Hepatocyte (in vitro differentiated cells): Measurements from ENCODE around the gene SPACA9. TPM values are rescaled to one million over a fixed set of nuclear protein-coding genes. Genes with fewer than 3 reads are reported as not detected.

Experiments used
- DNase-seq: peaks from one replicate; pipeline ENCODE4 v3.0.0-alpha.2; 2016; ENCODE audit warnings: low spot score
- H2AFZ ChIP-seq: fragments of 200-600 bp; sonication (generic); 2 replicates; pipeline ENCODE4 v1.6.0; 2016; ENCODE audit warnings: antibody characterized with exemption, mild to moderate bottlenecking
- H3K27ac ChIP-seq: fragments of 200-600 bp; sonication (generic); 2 replicates; pipeline ENCODE4 v1.5.1; 2016; ENCODE audit warnings: mild to moderate bottlenecking
- H3K27me3 ChIP-seq: fragments of 200-600 bp; sonication (generic); 2 replicates; pipeline ENCODE4 v1.6.1; 2016
- H3K36me3 ChIP-seq: fragments of 200-600 bp; sonication (generic); replicated peaks from 2 replicates; pipeline ENCODE4 v1.5.1; 2016; ENCODE audit warnings: low read depth; ENCODE audit not compliant: insufficient read depth
- H3K4me1 ChIP-seq: fragments of 200-600 bp; sonication (generic); 2 replicates; pipeline ENCODE4 v1.5.1; 2016; ENCODE audit warnings: mild to moderate bottlenecking, moderate library complexity; ENCODE audit not compliant: insufficient read depth
- H3K4me2 ChIP-seq: fragments of 200-600 bp; sonication (generic); 2 replicates; pipeline ENCODE4 v1.6.0; 2016
- H3K4me3 ChIP-seq: fragments of 200-600 bp; sonication (generic); 2 replicates; pipeline ENCODE4 v1.5.1; 2016; ENCODE audit warnings: mild to moderate bottlenecking
- H3K79me2 ChIP-seq: fragments of 200-600 bp; sonication (generic); 2 replicates; pipeline ENCODE4 v1.6.0; 2017; ENCODE audit warnings: mild to moderate bottlenecking
- H3K9me2 ChIP-seq: fragments of 200-600 bp; sonication (generic); replicated peaks from 2 replicates; pipeline ENCODE4 v1.6.0; 2017; ENCODE audit warnings: mild to moderate bottlenecking; ENCODE audit not compliant: insufficient read depth
- H3K9me3 ChIP-seq: fragments of 200-600 bp; sonication (generic); 2 replicates; pipeline ENCODE4 v1.5.1; 2016; ENCODE audit warnings: low read depth, mild to moderate bottlenecking
- H4K20me1 ChIP-seq: fragments of 200-600 bp; sonication (generic); 2 replicates; pipeline ENCODE4 v1.6.0; 2016; ENCODE audit warnings: mild to moderate bottlenecking; ENCODE audit not compliant: insufficient read depth, poor library complexity, severe bottlenecking
- EZH2 ChIP-seq: fragments of 200-600 bp; sonication (generic); IDR thresholded peaks from 2 replicates; pipeline ENCODE4 v1.6.1; 2016; ENCODE audit warnings: antibody characterized with exemption, mild to moderate bottlenecking, borderline replicate concordance
- EZH2phosphoT487 ChIP-seq: fragments of 200-600 bp; sonication (generic); IDR thresholded peaks from one replicate; pipeline ENCODE4 v1.6.1; 2018; ENCODE audit warnings: antibody characterized with exemption, mild to moderate bottlenecking, low read depth, moderate library complexity; ENCODE audit not compliant: unreplicated experiment, severe bottlenecking
- WGBS: methylation state at CpG from one replicate; pipeline ENCODE4 v1.1.6; 2016; ENCODE audit warnings: low lambda C conversion rate; ENCODE audit errors: missing lambda C conversion rate; 5-methylcytosine and 5-hydroxymethylcytosine counted together
- polyA plus RNA-seq: library from polyadenylated mRNA; unstranded; fragments of >200 nt; fragmentation: Nextera tagmentation; extraction: Ambion mirVana; gene quantifications from 2 replicates; pipeline ENCODE4 v1.2.1, GENCODE V29; 2016
- total RNA-seq: library from RNA; depleted of rRNA; stranded (reverse); fragments of >200 nt; gene quantifications from 2 replicates; pipeline ENCODE4 v1.2.3, GENCODE V29; 2014
- TF ChIP-seq, protein P1 (sequence below): fragments of 200-600 bp; sonication (generic); IDR thresholded peaks from 2 replicates; pipeline ENCODE4 v1.5.1; 2016; ENCODE audit warnings: antibody characterized with exemption, mild to moderate bottlenecking; ENCODE audit not compliant: poor library complexity

SPACA9 gene
- total and polyA plus RNA-seq, 2 experiments from 2014 or later: 1.9 to 3.3 TPM

DNA sequence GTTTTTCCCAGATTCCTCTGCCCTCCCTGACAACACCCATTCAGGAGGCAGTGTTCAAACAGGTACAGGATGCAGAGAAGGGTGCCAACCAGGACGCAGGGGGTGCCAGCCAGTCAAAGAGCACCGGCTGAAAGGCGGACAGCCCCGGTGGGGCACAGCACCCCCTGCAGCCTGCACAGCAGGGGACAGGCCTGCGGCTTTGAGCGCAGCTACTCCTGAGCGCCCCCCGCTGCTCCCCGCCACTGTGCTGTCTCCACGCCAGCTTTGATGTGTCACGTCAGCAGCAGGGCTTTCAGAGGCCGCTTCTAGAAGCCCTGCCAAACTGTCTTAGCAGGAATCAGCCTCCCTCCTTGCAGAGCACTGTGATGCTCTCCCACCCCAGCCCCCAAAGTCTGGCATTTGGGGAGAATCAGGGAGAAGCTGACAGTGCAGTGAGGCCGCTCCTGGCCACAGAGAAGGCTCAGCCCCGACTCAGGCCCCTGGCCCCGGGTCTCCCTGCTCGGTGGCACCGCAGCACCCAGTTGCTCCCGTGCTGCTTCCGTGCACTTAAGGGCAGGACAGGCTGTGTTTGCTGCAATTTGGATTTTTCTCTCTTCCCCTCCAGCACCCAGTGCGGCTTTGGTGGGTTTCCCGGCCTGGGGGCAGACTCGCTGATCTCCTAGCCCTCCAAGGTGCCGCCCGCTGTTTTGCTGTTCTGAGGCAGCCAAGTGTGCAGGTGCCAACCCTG lies 20.9 kb upstream of the SPACA9 start:
- Histone ChIP-seq H3K9me2 (no peaks in the 10 kb centered on the region), H3K4me2 (peak overlapping the region; percentile 57), H3K79me2 (no peaks in the 10 kb centered on the region), H3K27me3 (no peaks in the 10 kb centered on the region), H2AFZ (no peak overlapping the region), H3K36me3 (no peaks in the 10 kb centered on the region), H4K20me1 (no peaks in the 10 kb centered on the region), H3K27ac (peak overlapping the region; percentile 79), H3K4me1 (peaks cover 7% of the 10 kb centered on the region), H3K9me3 (no peaks in the 10 kb centered on the region), H3K4me3 (no peak overlapping the region)
- TF ChIP-seq EZH2: no peak
- TF ChIP-seq, protein P1, sequence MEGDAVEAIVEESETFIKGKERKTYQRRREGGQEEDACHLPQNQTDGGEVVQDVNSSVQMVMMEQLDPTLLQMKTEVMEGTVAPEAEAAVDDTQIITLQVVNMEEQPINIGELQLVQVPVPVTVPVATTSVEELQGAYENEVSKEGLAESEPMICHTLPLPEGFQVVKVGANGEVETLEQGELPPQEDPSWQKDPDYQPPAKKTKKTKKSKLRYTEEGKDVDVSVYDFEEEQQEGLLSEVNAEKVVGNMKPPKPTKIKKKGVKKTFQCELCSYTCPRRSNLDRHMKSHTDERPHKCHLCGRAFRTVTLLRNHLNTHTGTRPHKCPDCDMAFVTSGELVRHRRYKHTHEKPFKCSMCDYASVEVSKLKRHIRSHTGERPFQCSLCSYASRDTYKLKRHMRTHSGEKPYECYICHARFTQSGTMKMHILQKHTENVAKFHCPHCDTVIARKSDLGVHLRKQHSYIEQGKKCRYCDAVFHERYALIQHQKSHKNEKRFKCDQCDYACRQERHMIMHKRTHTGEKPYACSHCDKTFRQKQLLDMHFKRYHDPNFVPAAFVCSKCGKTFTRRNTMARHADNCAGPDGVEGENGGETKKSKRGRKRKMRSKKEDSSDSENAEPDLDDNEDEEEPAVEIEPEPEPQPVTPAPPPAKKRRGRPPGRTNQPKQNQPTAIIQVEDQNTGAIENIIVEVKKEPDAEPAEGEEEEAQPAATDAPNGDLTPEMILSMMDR: peak; percentile 14
- TF ChIP-seq EZH2phosphoT487: no peak
- DNase-seq: peak; percentile 51
- WGBS: 78% methylated on average over 24 of the region's 24 CpGs

DNA sequence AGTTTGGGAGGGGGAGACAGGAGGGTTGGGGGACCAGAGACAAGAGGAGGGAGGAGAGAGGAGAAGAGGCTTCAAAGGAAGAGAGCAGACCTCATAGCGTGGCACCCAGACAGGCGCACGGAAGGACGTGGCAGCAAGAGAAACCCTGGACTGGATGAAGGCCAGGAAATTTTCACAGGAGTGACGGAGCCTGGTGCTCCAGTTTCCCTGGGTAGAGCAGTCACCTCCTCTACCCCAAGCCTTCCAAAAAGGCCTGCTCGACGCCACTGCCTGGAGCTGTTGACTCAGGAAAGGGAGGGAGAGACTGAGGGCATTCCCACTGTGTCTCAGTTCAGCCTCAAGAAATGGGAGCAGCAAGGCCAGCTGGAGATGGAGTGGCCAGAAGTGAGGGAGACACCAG lies 19.9 kb upstream of the SPACA9 start:
- no peaks in the 10 kb centered on the region for H4K20me1 ChIP-seq
- DNase-seq: no peak
- no peaks in the 10 kb centered on the region for H3K36me3 ChIP-seq
- H3K4me1 ChIP-seq: peaks cover 7% of the 10 kb centered on the region
- no peak overlapping the region for H3K4me3 ChIP-seq
- no peaks in the 10 kb centered on the region for H3K9me3 ChIP-seq
- no peaks in the 10 kb centered on the region for H3K27me3 ChIP-seq
- H2AFZ ChIP-seq: no peak overlapping the region
- H3K9me2 ChIP-seq: no peaks in the 10 kb centered on the region
- H3K27ac ChIP-seq: no peak overlapping the region
- TF ChIP-seq, protein P1: no peak
- TF ChIP-seq EZH2: no peak
- TF ChIP-seq EZH2phosphoT487: no peak
- WGBS: 79% methylated on average over 7 of the region's 7 CpGs
- H3K4me2 ChIP-seq: no peak overlapping the region
- H3K79me2 ChIP-seq: no peaks in the 10 kb centered on the region

DNA sequence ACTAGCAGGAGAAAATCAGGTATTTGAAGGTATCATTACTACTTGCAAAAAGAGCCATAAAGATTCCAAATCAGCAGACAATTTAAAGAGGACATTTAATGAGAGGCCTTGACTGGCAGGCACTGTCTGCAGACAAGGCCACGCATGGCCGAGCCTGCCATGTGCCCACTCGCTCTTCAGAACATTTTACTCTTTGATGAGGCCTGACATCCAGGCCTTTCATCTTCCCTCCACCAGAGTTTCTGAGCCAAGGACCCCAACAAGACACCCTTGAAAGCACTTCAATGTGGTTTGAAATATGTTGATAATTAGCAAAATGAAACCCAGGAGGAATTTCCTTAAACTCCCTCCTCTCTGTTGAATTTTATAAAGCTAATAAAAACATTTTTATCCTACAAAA lies 17.0 kb upstream of the SPACA9 start:
- TF ChIP-seq EZH2phosphoT487 (no peak), EZH2 (no peak)
- TF ChIP-seq, protein P1: no peak
- H3K4me2 ChIP-seq: no peak overlapping the region
- H3K9me2 ChIP-seq: no peaks in the 10 kb centered on the region
- H2AFZ ChIP-seq: no peak overlapping the region
- H3K79me2 ChIP-seq: no peaks in the 10 kb centered on the region
- no peaks in the 10 kb centered on the region for H4K20me1 ChIP-seq
- no peak overlapping the region for H3K4me3 ChIP-seq
- H3K36me3 ChIP-seq: no peaks in the 10 kb centered on the region
- no peak overlapping the region for H3K27ac ChIP-seq
- no peaks in the 10 kb centered on the region for H3K27me3 ChIP-seq
- H3K9me3 ChIP-seq: no peaks in the 10 kb centered on the region
- WGBS: 78% methylated on average over 3 of the region's 3 CpGs
- DNase-seq: no peak
- H3K4me1 ChIP-seq: peaks cover 7% of the 10 kb centered on the region
